ENCODE measurements around the gene TMEM169. TPM values are rescaled to one million over a fixed set of nuclear protein-coding genes. Genes with fewer than 3 reads are reported as not detected.

TMEM169 gene
- total RNA-seq, 1 experiment from 2014 or later, result 0.46 TPM

DNA sequence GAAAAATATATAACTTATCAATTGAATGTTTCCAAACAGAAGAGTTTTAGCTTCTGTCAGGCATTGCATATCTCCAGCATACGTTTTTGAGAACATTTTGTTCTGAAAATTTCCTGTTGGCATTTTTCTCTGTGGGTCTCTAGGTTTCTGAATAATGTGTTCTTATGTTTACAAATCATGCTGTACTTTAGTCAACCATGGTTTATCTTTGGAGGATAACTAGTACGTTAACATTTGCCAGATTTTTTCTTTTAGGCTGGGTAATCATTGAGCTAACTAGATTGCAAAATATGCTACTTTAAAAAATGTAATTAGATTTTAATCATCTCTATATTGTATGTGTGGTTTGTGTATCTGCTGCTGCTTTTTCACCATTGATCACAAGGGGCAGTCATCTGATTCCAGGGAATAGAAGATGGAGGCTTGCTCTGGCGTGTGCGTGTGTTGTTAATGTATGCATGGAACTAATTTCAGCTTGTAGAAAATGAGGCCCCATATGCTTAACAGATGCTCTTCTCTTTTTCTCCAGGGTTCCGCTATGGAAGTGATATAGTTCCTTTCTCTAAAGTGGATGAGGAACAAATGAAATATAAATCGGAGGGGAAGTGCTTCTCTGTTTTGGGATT lies 48.7 kb downstream of the TMEM169 start:
- no TSS peak for BruUV-seq (replicated peaks)
- H3F3A ChIP-seq (ENCODE audit: insufficient read depth, low read depth), result peaks cover 5% of the 10 kb centered on the region; the same call in 1 of the 2 replicates
- no peak for DNase-seq
- peaks cover 3% of the 10 kb centered on the region for H3K79me2 ChIP-seq (ENCODE audit: low read depth)
- POLR2A ChIA-PET (ENCODE audit: unreplicated experiment), result no interaction called here
- H3K4me1 ChIP-seq (replicated peaks; ENCODE audit: insufficient read depth), result no peaks in the 10 kb centered on the region
- H3K9me3 ChIP-seq (ENCODE audit: insufficient read depth, low read depth), result no peaks in the 10 kb centered on the region
- H3K9me2 ChIP-seq (ENCODE audit: insufficient read depth), result no peaks in the 10 kb centered on the region
- peaks cover 87% of the 10 kb centered on the region for H3K36me3 ChIP-seq (ENCODE audit: low read depth)
- peaks cover 17% of the 10 kb centered on the region for H4K20me1 ChIP-seq (ENCODE audit: insufficient read depth)
- H2AFZ ChIP-seq, result no peak overlapping the region
- H3K4me3 ChIP-seq, result no peak overlapping the region
- H3K27ac ChIP-seq, result no peak overlapping the region
- TF ChIP-seq, protein P1, sequence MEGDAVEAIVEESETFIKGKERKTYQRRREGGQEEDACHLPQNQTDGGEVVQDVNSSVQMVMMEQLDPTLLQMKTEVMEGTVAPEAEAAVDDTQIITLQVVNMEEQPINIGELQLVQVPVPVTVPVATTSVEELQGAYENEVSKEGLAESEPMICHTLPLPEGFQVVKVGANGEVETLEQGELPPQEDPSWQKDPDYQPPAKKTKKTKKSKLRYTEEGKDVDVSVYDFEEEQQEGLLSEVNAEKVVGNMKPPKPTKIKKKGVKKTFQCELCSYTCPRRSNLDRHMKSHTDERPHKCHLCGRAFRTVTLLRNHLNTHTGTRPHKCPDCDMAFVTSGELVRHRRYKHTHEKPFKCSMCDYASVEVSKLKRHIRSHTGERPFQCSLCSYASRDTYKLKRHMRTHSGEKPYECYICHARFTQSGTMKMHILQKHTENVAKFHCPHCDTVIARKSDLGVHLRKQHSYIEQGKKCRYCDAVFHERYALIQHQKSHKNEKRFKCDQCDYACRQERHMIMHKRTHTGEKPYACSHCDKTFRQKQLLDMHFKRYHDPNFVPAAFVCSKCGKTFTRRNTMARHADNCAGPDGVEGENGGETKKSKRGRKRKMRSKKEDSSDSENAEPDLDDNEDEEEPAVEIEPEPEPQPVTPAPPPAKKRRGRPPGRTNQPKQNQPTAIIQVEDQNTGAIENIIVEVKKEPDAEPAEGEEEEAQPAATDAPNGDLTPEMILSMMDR (conservative IDR thresholded peaks at IDR 0.05), result no peak
- no peak for TF ChIP-seq EZH2 (IDR thresholded peaks at IDR 0.05; ENCODE audit: low read depth)
- CTCF ChIA-PET, result no interaction called here
- H3K27me3 ChIP-seq (ENCODE audit: insufficient read depth, low read depth), result no peaks in the 10 kb centered on the region
- no peak overlapping the region for H3K4me2 ChIP-seq
- intact Hi-C loops (cut with micrococcal nuclease; ENCODE audit: unreplicated experiment), result no loop called here

DNA sequence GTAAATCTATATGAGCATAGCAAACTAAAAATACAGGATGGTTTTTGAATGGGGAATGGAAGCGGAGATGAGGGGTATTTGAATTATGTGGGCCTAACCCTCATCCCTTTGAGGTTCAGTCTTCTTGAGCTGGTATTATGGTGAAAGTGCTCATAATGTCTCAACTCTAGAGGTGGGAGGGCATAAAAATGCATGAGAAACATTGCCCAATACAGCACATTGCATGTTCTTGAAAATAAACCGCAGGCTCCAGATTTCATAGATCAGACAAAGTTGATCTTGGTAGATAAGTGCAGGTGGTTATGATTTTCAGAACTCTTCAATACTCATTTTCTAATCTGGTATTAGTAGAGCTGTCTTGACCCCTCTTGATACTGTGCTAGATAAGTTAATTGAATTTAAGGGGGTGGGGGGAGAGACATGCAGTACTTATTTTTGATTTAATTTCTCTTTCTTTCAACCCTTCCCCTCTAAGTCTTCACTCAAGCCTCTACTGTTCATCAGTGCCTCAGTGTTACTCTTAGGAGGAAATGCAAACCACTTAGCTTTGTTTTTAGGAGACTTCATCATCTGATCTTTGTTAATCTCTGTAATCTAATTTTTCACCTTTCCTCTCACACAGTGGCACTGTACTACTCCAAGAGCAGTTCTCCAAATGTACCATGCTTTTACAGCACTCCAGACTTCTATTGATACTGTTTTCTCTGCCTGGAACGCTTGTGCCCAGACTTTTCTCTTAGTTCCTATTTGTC lies 49.6 kb downstream of the TMEM169 start:
- no peak overlapping the region for H3K4me3 ChIP-seq
- CTCF ChIA-PET, result interaction anchor here (0.5 kb wide), 1 partner anchor 36 kb away, joined by 7 read pairs; no protein-coding TSS in a partner anchor
- H3K27ac ChIP-seq, result no peak overlapping the region
- no peaks in the 10 kb centered on the region for H3K4me1 ChIP-seq (replicated peaks; ENCODE audit: insufficient read depth)
- H4K20me1 ChIP-seq (ENCODE audit: insufficient read depth), result peaks cover 17% of the 10 kb centered on the region
- POLR2A ChIA-PET (ENCODE audit: unreplicated experiment), result no interaction called here
- H3K79me2 ChIP-seq (ENCODE audit: low read depth), result peaks cover 3% of the 10 kb centered on the region
- intact Hi-C loops (cut with micrococcal nuclease; ENCODE audit: unreplicated experiment), result no loop called here
- H3F3A ChIP-seq (ENCODE audit: insufficient read depth, low read depth), result no peaks in the 10 kb centered on the region; the same call in 1 of the 2 replicates
- H3K36me3 ChIP-seq (ENCODE audit: low read depth), result peaks cover 84% of the 10 kb centered on the region
- H3K9me3 ChIP-seq (ENCODE audit: insufficient read depth, low read depth), result no peaks in the 10 kb centered on the region
- TF ChIP-seq EZH2 (IDR thresholded peaks at IDR 0.05; ENCODE audit: low read depth), result no peak
- TF ChIP-seq, protein P1 (conservative IDR thresholded peaks at IDR 0.05), result no peak
- no peak overlapping the region for H3K4me2 ChIP-seq
- no peaks in the 10 kb centered on the region for H3K27me3 ChIP-seq (ENCODE audit: insufficient read depth, low read depth)
- H2AFZ ChIP-seq, result no peak overlapping the region
- BruUV-seq (replicated peaks), result no TSS peak
- no peak for DNase-seq
- no peaks in the 10 kb centered on the region for H3K9me2 ChIP-seq (ENCODE audit: insufficient read depth)

DNA sequence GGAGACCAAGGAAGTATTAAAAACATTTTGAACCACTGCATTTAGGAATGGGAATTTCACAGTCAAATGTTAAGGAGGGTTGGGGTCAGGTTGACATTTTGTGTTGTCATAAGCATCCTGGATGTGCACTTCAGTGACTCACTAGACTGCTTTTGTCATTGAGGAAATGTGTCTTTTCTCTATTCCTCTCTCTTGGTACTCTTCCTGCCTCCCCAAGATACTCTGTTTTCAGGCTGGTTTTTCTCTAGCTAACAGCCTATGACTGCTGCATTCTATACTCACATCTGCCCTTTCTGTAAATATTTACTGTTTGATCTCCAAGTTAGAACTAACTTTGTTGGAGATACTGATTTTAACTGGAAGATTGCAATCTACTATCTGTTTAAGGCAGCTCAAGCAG lies 50.9 kb downstream of the TMEM169 start:
- no peaks in the 10 kb centered on the region for H3K27me3 ChIP-seq (ENCODE audit: insufficient read depth, low read depth)
- H4K20me1 ChIP-seq (ENCODE audit: insufficient read depth), result peaks cover 17% of the 10 kb centered on the region
- peaks cover 85% of the 10 kb centered on the region for H3K36me3 ChIP-seq (ENCODE audit: low read depth)
- POLR2A ChIA-PET (ENCODE audit: unreplicated experiment), result no interaction called here
- no peaks in the 10 kb centered on the region; the same call in 1 of the 2 replicates for H3F3A ChIP-seq (ENCODE audit: insufficient read depth, low read depth)
- no peak overlapping the region for H3K27ac ChIP-seq
- intact Hi-C loops (cut with micrococcal nuclease; ENCODE audit: unreplicated experiment), result no loop called here
- no peak overlapping the region for H3K4me2 ChIP-seq
- H3K9me2 ChIP-seq (ENCODE audit: insufficient read depth), result no peaks in the 10 kb centered on the region
- H2AFZ ChIP-seq, result no peak overlapping the region
- CTCF ChIA-PET, result interaction anchor here (0.6 kb wide), 1 partner anchor 271 kb away, joined by 4 read pairs; no protein-coding TSS in a partner anchor
- TF ChIP-seq, protein P1 (conservative IDR thresholded peaks at IDR 0.05), result no peak
- TF ChIP-seq EZH2 (IDR thresholded peaks at IDR 0.05; ENCODE audit: low read depth), result no peak
- no peak overlapping the region for H3K4me3 ChIP-seq
- no peaks in the 10 kb centered on the region for H3K4me1 ChIP-seq (replicated peaks; ENCODE audit: insufficient read depth)
- no peaks in the 10 kb centered on the region for H3K9me3 ChIP-seq (ENCODE audit: insufficient read depth, low read depth)
- no peak for DNase-seq
- BruUV-seq (replicated peaks), result no TSS peak
- no peaks in the 10 kb centered on the region; the same call in none of the 2 replicates for H3K79me2 ChIP-seq (ENCODE audit: low read depth)

Data from PC-9 (cell line).